BLaER1 (cell line): Measurements from ENCODE around the gene INPP5A.
A peak's percentile ranks its signal among the peaks of the same experiment; 100 is the strongest.

Source experiments
- H3K27ac ChIP-seq: shearing (Covaris generic); formaldehyde crosslinking; 2 replicates; pipeline ENCODE4 v1.8.1; 2022
- H3K27me3 ChIP-seq: shearing (Covaris generic); formaldehyde crosslinking; 2 replicates; pipeline ENCODE4 v1.8.1; 2022
- H3K36me3 ChIP-seq: shearing (Covaris generic); formaldehyde crosslinking; 2 replicates; pipeline ENCODE4 v1.8.1; 2022
- H3K4me1 ChIP-seq: shearing (Covaris generic); formaldehyde crosslinking; 2 replicates; pipeline ENCODE4 v1.8.1; 2022
- H3K4me2 ChIP-seq: shearing (Covaris generic); formaldehyde crosslinking; 2 replicates; pipeline ENCODE4 v1.8.1; 2022
- H3K4me3 ChIP-seq: shearing (Covaris generic); formaldehyde crosslinking; 2 replicates; pipeline ENCODE4 v1.8.1; 2022
- H3K9ac ChIP-seq: shearing (Covaris generic); formaldehyde crosslinking; 2 replicates; pipeline ENCODE4 v1.8.1; 2022
- H3K9me3 ChIP-seq: shearing (Covaris generic); formaldehyde crosslinking; 2 replicates; pipeline ENCODE4 v1.8.1; 2022
- H4K20me1 ChIP-seq: shearing (Covaris generic); formaldehyde crosslinking; 2 replicates; pipeline ENCODE4 v1.8.1; 2022
- Cebpa-rat ChIP-seq: shearing (Covaris generic); IDR thresholded peaks from 2 replicates; pipeline ENCODE4 v1.8.1; 2022

INPP5A gene

DNA sequence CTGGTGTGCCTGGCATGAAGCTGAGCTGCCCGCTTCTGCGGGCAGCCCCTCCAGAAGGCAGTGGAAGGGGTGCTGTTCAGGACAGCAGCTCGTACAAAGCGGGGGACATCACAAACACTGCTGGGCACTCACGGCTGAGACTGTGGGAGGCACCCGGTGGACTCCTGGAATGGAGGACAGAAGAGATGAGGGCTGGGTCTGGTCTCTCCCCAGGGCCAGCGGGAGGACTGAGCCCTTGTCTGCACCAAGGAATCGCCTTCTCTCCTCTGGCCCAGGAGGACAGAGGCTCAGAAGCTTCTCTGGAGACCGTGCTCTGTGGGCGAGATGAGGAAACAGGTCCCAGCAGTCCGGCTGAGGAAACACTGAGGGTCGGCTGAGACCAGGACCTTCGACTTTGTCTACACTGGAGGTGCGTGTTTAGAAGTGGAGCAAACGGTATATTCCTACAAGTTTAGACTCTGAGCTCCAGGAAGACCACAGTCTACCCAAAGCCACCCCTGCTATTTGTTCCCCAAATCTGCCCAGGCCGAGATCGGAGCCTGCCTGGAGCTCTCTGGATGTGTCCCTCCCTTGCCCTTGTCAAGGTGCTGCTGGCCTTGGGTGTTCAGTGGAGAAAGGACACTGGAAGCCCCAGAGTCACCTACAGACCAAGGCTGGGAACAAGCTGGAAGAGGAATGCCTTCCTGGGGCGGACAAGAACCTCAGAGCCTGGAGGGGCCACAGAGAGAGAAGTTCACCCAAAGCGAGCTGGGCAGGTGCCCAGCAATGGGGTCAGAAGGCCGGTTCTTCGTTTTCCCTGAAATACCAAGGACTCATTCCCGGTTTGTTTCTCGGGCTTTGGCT is 12.9 kb upstream of the INPP5A start:
- no peak overlapping the region for H3K4me2 ChIP-seq
- H4K20me1 ChIP-seq = no peaks in the 10 kb centered on the region
- TF ChIP-seq Cebpa-rat = no peak
- H3K27me3 ChIP-seq = no peaks in the 10 kb centered on the region
- no peak overlapping the region for H3K9ac ChIP-seq
- no peak overlapping the region for H3K4me3 ChIP-seq
- no peaks in the 10 kb centered on the region for H3K36me3 ChIP-seq
- H3K9me3 ChIP-seq = no peaks in the 10 kb centered on the region
- no peak overlapping the region for H3K27ac ChIP-seq
- peaks cover 22% of the 10 kb centered on the region for H3K4me1 ChIP-seq

DNA sequence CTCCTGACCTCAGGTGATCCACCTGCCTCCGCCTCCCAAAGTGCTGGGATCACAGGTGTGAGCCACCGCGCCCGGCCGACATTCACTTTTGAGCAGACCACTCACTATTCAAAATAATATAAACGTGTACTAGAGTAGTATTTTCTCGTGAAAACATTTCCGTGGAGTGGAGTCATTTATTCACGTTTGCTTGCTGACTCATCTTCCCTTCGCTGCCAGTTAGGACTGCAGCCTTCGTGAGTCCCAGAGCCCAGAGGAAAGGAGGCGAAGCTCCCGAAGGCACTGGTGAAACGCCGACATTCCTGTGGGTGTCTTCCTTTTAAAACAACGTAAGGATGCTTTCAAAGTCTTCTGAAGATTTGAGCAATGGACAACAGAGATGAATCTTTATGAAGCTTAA is 10.9 kb upstream of the INPP5A start:
- H3K4me1 ChIP-seq = peaks cover 2% of the 10 kb centered on the region
- H3K27me3 ChIP-seq = no peaks in the 10 kb centered on the region
- H4K20me1 ChIP-seq = no peaks in the 10 kb centered on the region
- no peak overlapping the region for H3K9ac ChIP-seq
- H3K4me2 ChIP-seq = no peak overlapping the region
- no peak overlapping the region for H3K27ac ChIP-seq
- TF ChIP-seq Cebpa-rat = no peak
- peaks cover 12% of the 10 kb centered on the region for H3K9me3 ChIP-seq
- no peaks in the 10 kb centered on the region for H3K36me3 ChIP-seq
- H3K4me3 ChIP-seq = no peak overlapping the region

DNA sequence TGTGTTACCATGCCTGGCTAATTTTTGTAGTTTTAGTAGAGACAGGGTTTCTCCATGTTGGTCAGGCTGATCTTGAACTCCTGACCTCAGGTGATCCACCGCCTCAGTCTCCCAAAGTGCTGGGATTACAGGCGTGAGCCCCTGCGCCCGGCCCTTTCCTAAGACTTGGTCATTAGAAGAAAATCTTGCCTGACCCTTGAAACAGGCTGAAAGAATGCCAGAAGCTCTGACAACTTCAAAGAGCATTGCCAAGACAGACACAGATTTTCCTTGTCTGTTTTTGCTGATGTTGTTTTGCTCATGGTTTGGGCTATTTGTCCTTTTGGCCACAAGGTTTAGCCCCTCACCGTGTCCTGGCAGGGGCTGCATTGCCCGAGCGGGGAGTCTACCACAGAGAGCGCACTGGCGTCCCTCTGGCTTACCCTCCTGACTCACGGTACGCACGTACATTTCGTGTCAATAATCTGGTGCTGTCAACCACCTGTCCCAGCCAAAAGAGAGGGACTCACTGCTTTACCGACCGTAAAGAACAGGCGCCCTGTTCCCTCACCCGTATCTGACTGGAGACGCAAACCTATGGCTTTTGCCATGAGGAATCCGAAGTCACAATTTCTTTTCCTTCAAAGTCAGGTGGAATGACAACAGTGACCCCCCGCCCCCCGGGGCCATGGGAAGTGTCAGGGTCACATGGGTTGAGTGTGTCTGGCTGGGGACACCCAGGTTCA is 10.1 kb upstream of the INPP5A start:
- Histone ChIP-seq H4K20me1 (no peaks in the 10 kb centered on the region), H3K36me3 (0 out of 2 replicates have a peak, but pooled peaks cover 5% of the 10 kb centered on the region), H3K4me1 (no peaks in the 10 kb centered on the region), H3K4me3 (no peak overlapping the region), H3K9ac (no peak overlapping the region), H3K9me3 (peaks cover 20% of the 10 kb centered on the region), H3K4me2 (no peak overlapping the region), H3K27ac (no peak overlapping the region), H3K27me3 (no peaks in the 10 kb centered on the region)
- TF ChIP-seq Cebpa-rat = no peak

DNA sequence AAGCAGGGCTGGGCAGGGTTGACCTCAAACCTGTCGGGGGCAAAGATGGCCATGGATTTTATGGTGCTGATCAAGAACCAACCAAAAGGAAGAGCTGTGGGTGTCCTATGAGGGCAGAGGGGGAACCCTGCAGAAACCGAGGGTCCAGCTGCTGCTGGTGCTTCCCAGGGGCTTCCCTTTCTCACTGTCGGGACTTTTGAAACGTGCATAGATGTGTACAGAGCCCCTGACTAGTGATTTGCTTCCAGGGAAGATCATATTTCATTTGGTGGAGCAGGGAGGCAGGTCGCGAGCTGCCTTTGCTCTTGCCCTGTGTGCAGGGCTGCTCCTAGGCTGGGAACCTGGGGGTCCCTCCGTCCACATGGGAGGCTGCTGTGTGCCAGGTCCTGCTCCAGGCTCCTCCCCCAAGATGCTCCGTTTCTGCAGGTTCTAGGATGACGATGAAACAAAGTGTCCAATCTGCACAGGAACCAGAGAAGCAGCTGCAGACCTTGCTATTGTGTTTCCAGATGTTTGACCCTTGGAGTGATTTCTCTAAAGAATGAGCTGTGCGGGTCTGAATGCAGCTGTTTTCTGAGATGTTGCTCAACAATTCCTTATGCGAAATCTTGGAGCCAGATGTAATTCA is 9.4 kb upstream of the INPP5A start:
- Histone ChIP-seq H3K36me3 (0 out of 2 replicates have a peak, but pooled peaks cover 6% of the 10 kb centered on the region), H4K20me1 (no peaks in the 10 kb centered on the region), H3K27me3 (no peaks in the 10 kb centered on the region), H3K27ac (no peak overlapping the region), H3K9ac (no peak overlapping the region), H3K4me1 (no peaks in the 10 kb centered on the region), H3K4me2 (no peak overlapping the region), H3K4me3 (no peak overlapping the region), H3K9me3 (peaks cover 21% of the 10 kb centered on the region)
- TF ChIP-seq Cebpa-rat = no peak

DNA sequence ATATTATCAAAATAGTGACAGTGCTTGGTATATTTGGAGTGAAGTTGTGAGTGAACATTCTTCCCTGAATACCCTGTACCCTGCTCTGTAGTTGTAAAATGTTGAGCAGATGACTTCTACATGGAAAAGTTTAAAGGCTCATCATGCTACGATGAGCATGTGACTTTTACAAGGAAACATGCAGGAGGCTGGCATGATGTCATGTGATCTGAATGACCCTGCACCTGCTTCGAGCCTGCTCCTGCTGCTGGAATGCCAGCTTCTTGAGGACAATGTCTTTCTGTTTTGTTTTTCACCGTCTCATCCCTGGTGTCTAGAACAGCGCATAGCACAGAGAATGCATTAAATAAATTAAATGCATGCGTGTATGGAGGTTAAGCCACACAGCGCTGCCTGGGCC is 5.4 kb upstream of the INPP5A start:
- H3K4me2 ChIP-seq = no peak overlapping the region
- TF ChIP-seq Cebpa-rat = no peak

GRCh38 chr10:132532749-132533560 is 4.6 kb upstream of the INPP5A start:
- H3K27ac ChIP-seq = no peak overlapping the region
- no peak for TF ChIP-seq Cebpa-rat

More for the DNA sequence above, 5.4 kb upstream of the INPP5A start:
- H3K9me3 ChIP-seq = peaks cover 21% of the 10 kb centered on the region
- H3K9ac ChIP-seq = no peak overlapping the region
- H3K36me3 ChIP-seq = 0 out of 2 replicates have a peak, but pooled peaks cover 6% of the 10 kb centered on the region
- H3K4me1 ChIP-seq = peaks cover 26% of the 10 kb centered on the region
- no peaks in the 10 kb centered on the region for H3K27me3 ChIP-seq
- no peak overlapping the region for H3K27ac ChIP-seq
- H4K20me1 ChIP-seq = no peaks in the 10 kb centered on the region; the same call in 1 of the 2 replicates
- no peak overlapping the region for H3K4me3 ChIP-seq

GRCh38 chr10:132533571-132534260 is 3.9 kb upstream of the INPP5A start:
- H3K4me2 ChIP-seq = no peak overlapping the region
- H3K4me1 ChIP-seq = peaks cover 33% of the 10 kb centered on the region
- H4K20me1 ChIP-seq = peaks cover 8% of the 10 kb centered on the region
- H3K27ac ChIP-seq = no peak overlapping the region
- H3K9me3 ChIP-seq = peaks cover 21% of the 10 kb centered on the region
- no peak for TF ChIP-seq Cebpa-rat
- H3K9ac ChIP-seq = no peak overlapping the region
- 0 out of 2 replicates have a peak, but pooled peaks cover 6% of the 10 kb centered on the region for H3K36me3 ChIP-seq
- no peaks in the 10 kb centered on the region for H3K27me3 ChIP-seq
- no peak overlapping the region for H3K4me3 ChIP-seq

More at GRCh38 chr10:132532749-132533560, 4.6 kb upstream of the INPP5A start:
- Histone ChIP-seq H3K9ac (no peak overlapping the region), H3K4me3 (no peak overlapping the region), H3K4me2 (no peak overlapping the region), H4K20me1 (peaks cover under 1% of the 10 kb centered on the region), H3K36me3 (0 out of 2 replicates have a peak, but pooled peaks cover 6% of the 10 kb centered on the region), H3K4me1 (peaks cover 26% of the 10 kb centered on the region), H3K27me3 (no peaks in the 10 kb centered on the region), H3K9me3 (peaks cover 21% of the 10 kb centered on the region)

DNA sequence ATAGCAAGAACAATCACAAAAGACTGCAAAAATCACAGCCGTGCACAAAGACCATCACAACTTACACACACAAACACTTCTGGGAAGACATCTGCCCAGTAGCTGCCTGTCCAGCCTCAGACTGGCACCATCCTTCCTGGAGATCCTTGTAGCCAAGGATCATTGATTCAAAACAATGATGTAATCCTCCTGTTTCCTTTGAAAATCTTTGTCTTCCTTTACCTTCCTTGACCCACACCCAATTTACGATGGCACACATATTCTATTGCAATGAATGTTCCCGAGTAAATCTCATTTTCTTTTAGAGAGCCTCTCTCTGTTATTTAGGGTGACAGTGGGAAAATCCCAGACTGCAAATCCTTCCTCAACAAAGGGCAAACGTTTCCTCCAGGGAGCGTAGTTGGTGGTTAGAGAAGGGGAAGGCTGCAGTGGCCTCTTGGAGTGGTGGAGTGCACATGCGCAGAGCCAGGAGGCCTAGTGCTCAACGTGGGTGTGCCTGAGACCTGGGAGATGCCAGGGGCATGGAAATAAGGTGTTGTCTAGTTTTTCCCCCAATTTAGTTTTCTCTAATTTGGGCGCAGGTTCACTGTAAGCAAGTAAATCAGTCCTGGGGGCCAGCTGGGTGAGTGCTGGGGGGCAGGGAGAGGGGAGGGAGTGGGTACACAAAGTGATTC is 3.1 kb upstream of the INPP5A start:
- peaks cover 41% of the 10 kb centered on the region for H3K4me1 ChIP-seq
- peaks cover 21% of the 10 kb centered on the region for H3K9me3 ChIP-seq
- H3K4me3 ChIP-seq = no peak overlapping the region
- H3K27ac ChIP-seq = no peak overlapping the region
- H3K9ac ChIP-seq = no peak overlapping the region
- H3K4me2 ChIP-seq = peak overlapping the region; percentile 14; the same call in 1 of the 2 replicates
- peaks cover 16% of the 10 kb centered on the region for H4K20me1 ChIP-seq
- no peak for TF ChIP-seq Cebpa-rat
- 0 out of 2 replicates have a peak, but pooled peaks cover 6% of the 10 kb centered on the region for H3K36me3 ChIP-seq
- no peaks in the 10 kb centered on the region for H3K27me3 ChIP-seq
